GM21529 (cell line): ENCODE data around the gene POU2AF2.

Experiments used
- ATAC-seq: cut with Tn5 transposase; IDR thresholded peaks from one replicate; pipeline ENCODE4 v1.9.1; 2021; ENCODE audit not compliant: unreplicated experiment

Gene POU2AF2

GRCh38 chr11:111327908-111328624 is 82.5 kb downstream of the POU2AF2 start:
- ATAC-seq, result no peak

GRCh38 chr11:111329306-111330204 is 84.0 kb downstream of the POU2AF2 start:
- ATAC-seq, result no peak

GRCh38 chr11:111330234-111330893 is 84.8 kb downstream of the POU2AF2 start:
- ATAC-seq, result no peak

- no peak for ATAC-seq
Measured at GRCh38 chr11:111331711-111332479, 86.4 kb downstream of the POU2AF2 start.

GRCh38 chr11:111334532-111335502 is 89.3 kb downstream of the POU2AF2 start:
- ATAC-seq, result no peak

GRCh38 chr11:111335549-111335948 is 90.0 kb downstream of the POU2AF2 start:
- no peak for ATAC-seq
